HG03457 (cell line): Measurements from ENCODE around the gene ETV6.

Experiments used
- ATAC-seq: cut with Tn5 transposase; IDR thresholded peaks from one replicate; pipeline ENCODE4 v1.9.1; 2021; ENCODE audit warnings: moderate number of reproducible peaks; ENCODE audit not compliant: unreplicated experiment

Gene ETV6

DNA sequence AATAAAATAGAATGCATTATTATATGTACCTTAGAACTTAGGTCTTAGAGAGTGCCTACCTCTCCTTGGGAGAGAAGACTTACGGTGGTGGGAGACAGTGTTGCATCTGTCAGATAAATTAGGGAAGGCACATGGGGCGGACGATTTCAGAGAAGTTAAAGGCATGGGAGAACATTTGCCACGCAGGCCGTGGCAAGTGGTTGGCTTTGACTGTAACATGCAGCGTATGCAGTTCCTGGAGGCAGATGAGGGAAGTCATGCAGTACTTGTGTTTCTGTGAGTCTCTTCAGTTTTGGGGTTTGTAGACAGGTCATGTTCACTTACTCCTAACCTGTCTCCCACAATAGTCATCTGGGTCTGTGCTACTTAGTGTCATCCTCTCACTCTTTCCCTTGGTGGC lies 43.6 kb downstream of the ETV6 start:
- no peak for ATAC-seq

DNA sequence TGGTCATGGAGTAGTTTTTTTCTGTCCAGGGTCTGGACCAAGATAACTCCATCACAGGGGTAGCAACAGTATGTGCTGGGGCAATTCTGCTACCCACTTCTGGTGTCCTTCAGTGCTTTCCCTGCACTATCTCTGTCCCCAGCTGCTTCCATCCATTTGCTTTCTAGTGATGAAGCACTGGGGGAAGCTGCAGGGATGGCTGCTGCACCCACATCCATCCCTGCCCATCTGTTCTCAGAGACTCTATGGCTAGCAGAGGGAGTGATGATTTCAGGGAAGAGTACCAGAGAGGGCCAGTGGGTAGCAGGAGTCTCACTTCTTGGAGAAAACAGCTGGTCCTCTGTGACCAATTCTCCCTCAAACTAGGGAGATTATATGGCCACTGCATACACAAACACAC lies 44.1 kb downstream of the ETV6 start:
- no peak for ATAC-seq

DNA sequence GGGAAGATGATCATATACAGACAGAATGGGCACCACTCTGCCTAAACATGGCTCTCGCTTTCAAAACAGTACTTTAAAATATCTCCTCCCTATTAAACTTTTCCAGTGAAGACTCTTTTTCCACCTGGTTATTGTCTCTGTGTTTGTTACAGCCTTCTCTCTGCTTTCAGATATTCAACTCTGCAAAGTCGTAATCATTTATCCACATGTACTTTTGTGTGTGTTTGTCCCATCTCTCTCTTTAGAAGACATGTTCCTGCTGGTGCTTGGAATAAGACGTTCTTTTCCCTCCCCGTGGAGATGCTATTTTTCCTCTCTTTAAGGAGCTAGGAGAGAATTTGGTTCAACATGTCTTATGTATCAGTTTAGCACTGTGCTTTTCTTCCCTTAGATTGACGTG lies 45.1 kb downstream of the ETV6 start:
- ATAC-seq, result no peak

DNA sequence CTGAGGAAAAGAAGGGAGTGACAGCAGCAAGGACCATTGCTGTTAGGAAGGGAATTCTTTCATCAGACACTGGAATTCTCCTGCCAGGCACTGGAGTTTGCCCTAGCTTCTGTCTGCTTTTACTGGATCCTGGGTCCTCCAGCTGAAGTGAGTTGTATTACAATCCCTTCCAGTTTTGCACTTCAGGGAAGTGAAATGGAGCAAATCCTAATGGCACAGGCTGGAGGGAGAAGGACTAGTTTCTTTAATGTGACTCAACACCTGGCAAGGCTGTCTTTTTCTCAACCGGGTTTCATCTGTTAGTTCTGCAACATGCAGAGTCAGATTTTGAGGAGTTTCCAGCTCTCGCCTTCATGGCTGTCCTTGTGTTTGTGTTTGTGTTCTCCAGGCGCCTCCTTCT lies 45.8 kb downstream of the ETV6 start:
- ATAC-seq, result no peak

DNA sequence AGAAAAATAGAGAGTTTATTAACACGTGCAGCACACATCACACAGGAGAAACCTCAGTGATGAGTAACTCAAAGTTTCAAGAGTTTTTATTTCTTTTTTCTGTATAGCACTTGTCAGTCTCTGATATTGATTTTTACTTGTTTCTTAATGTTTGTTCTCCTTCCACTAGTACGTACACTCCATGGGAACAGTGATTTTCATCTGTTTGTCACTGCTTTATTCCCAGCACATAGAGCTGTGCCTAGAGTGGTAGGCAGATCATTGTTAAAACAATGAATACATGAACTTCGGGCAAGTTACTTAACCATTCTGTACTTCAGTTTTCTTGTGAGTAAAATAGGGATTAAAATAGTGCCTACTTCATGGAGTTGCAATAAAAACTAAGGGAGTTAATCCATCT lies 46.6 kb downstream of the ETV6 start:
- no peak for ATAC-seq

DNA sequence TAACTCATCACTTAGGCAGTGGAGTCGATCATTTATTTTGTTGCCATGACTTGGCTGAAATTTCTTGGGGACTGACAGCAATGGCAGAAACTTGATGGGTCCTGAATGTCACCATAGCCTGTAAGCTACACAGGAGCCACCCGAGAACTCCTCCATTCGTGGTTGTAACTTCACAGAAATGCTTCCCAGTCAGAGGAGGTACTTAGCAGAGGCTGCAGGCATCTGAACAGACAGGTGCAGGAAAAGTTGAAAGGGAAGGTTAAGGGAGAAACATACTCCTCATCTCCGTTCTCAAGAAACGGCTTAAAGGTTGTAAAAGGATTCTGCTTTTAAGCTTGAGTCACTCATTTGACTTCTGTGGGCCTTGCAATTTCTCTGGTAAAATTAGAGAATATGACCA lies 47.7 kb downstream of the ETV6 start:
- no peak for ATAC-seq

DNA sequence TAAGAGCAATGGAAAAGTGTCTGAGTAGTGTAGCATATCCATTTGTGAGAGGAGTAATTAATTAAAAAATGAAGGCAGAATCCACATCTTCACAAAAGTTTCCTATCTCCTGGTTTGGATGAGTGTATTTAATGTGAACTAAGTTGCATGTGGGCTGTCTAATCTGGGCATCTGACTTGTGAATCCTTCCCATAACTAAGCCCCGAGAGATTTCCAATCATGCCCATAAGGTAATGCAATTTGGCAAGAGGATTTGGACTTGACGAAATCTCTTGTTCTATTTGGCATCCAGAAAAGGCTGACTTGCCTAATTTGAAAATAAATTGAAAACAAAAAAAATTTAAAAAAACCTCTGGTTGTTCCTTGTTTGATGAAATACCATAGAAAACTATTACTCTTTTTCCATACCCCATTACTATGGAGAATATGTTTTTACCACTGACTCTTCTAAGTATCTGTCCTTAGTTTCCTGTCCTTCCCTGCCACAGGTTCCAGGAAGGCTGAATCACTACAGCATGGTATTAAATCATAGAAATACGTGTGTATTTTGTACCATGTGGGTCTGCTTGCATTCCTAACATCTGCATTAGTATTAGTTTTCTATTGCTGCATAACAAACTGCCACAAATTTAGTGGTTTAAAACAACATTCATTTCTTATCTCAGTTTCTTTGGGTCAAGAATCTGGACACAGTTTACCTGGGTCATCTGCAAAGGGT lies 48.4 kb downstream of the ETV6 start:
- ATAC-seq, result no peak

DNA sequence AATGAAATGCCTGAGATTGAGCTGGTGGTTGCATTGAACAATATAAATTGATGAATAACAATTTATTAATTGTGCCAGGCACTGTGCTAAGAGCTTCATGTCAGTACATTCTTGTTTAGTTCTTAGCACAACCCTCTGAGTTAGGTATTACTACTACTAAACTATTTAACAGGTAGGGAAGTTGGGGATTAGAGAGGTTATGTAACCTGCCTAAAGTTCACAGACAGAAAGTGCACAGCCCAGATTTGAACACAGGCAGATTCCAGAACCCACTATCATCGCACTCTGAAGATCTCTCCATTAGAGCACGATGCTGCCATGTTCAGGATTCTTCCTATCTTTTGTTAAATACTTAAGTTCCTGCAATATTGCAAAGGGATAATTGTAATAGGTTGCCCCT lies 49.3 kb downstream of the ETV6 start:
- ATAC-seq, result no peak

DNA sequence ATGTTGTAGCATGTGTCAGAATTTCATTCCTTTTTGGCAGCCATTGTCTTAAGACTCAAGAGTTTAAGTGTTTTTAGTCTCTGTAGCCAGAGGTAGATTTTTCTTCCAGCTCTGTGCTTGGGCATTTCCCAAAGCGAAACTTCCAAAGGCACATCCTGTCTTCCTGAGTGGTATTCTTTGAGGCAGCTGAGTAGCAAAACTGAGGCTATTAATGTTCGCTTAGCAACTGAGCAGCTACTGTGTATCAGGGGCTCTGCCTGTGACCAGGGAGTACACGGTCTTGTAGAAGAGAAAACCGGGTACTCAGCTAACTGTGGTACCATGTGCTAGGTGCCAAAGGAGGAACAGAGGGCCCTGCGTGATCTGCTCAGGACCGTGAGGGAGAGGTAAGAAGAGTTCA lies 52.0 kb downstream of the ETV6 start:
- no peak for ATAC-seq

DNA sequence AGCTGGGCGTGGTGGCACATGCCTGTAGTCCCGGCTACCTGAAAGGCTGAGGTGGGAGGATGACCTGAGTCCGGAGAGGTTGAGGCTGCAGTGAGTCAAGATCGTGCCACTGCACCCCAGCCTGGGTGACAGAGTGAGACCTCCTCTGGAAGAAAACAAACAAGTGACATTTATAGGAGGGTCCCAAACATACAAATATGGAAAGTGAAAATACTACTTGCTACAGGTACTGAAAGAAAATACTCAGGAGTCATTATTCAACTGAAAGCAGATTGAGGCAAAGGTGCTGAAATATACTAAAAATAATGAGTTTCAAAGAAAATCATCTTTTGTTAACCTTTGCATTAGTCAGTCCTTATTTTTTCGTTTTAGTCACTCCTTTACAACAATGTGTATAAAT lies 53.5 kb downstream of the ETV6 start:
- ATAC-seq, result no peak

DNA sequence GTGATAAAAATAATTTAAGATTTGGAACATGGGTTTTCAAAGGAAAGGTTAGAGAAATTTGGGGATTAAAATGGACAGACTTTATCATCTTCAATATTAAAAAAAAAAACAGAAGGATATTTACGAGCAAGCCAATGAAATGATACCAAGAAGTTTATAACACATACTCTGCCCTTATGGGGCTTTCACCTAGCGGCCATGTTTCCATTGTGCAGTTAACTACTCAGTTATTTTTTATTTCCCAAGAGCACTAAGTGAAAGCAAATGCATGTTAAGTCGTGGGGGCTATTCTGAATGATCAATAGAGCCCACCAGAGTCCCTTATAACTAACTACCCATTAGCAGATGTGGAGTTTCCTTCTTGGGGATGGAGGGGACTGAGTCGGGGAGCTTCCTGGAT lies 53.9 kb downstream of the ETV6 start:
- no peak for ATAC-seq

DNA sequence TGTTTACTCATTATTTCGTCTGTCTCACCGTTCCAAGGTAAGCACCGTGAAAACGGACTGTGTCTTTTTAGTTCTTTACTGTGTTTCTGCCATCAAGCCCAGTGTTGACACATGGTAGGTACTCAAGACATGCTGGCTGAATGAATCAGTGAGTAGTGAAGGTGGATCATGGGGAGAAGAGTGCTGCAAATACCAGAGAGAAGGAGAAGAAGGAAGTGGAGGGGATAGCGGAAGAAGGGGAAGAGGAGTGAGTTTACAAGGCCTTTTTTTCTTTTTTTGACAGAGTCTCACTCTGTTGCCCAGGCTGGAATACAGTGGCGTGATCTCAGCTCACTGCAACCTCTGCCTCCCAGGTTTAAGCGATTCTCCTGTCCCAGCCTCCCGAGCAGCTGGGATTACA lies 54.6 kb downstream of the ETV6 start:
- no peak for ATAC-seq

DNA sequence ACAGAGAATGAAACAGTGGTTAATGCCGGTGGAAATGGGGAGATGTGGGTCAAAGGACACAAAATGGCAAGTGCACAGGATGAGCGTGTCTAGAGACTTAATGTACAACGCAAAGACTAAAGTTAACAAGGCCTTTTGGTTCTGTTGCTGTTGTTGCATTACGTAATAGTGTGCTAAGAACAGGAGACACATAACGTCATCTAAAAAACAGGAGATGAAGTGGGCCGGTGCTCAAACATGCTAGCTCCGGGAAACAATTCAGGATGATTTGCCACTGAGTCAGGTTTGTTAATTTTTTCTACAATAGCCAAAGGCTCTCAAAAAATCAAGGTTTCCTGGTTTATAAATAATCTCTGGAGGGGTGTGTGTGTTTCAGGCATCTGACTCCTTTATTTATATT lies 55.5 kb downstream of the ETV6 start:
- no peak for ATAC-seq

DNA sequence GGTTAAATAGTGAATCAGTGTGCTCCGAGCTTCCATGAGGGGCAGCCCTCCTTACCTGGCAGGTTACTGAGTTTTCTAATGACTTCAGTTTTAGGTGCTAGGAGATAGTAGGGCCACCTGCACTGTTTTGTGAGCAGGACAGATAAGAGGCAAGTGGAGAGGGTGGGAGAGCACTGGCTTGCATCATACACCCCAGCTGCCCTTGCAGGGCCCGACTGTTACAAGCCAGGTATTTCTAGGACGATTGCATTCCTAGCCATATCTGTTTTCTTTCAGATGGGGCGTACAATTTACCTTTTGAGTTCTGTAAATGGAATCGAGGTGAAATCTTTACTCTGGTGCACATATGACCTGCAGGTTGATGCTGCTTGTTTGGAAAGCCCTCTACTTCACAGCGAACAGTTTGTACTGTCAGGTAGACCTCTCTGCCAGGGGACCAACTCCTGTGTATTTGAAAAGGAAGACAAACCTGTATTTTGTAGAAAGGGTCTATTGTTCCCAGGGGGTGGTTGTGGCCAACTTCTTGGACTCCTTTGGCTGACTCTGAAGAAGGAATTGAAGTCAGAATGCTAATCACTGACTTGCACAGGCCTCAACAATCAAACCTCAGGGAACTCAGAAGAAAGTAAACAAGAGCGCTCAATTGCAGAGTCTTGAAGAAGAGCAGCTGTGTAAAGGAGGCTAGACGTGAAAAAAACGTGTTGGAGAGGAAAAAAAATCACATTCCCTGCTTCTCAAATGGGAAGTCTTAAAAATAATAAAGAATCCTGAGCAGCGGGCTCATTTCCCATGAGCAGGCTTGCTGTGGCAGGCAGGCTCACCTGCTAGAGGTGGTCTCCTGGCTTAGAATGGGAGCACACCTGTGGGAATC lies 57.3 kb downstream of the ETV6 start:
- no peak for ATAC-seq

DNA sequence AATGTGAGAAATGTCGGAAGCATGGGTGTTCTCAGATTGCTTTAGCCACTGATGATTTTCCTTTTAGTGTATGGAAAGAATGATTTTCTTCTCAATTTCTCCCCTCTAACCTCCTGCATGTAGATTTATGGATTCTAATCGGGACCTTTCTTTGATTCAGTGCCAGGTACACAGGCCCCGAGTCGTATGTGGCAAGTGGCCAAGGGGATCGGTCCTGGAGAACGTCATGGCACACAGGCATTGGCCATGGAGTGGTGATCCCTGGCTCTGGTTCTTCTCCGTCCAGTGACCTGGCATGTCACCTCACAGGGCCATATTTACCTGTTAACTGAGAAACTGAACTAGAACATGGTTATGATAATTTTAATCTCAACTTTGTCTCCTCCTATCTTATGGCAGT lies 58.1 kb downstream of the ETV6 start:
- no peak for ATAC-seq

DNA sequence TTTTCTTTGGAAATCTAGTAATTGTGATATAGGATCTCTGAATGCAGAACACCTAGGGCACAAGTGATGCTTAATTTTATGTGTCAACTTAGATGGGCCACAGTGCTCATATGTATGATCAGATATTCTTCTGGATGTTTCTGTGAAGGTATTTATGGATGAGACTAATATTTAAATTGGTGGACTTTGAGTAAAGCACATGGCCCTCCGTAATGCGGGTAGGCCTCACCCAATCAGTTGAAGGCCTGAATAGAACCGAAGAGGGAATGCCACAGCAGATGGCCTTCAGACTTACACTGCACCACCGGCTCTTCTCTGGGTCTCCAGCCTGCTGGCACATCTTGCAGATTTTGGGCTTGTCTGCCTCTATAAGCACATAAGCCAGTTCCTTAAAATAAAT lies 60.0 kb downstream of the ETV6 start:
- no peak for ATAC-seq

DNA sequence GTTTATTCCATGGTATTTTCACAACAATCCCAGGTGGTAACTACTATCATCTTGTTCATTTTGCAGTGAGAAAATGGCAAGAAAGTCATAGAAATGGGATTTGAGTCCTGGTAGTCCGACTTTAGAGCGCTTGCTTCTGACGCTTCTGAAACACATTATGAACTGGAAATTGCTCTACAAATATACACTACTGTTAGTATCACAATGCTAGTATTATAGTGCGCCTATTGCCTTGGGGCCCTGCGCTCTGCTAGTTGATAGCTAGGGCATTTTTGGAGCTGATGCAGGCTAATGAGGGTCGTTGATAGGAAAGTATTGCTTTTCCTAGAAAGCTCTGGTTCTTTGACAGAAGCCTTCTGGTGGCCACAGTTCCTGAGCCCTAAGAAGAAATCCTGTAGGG lies 61.0 kb downstream of the ETV6 start:
- ATAC-seq, result no peak

DNA sequence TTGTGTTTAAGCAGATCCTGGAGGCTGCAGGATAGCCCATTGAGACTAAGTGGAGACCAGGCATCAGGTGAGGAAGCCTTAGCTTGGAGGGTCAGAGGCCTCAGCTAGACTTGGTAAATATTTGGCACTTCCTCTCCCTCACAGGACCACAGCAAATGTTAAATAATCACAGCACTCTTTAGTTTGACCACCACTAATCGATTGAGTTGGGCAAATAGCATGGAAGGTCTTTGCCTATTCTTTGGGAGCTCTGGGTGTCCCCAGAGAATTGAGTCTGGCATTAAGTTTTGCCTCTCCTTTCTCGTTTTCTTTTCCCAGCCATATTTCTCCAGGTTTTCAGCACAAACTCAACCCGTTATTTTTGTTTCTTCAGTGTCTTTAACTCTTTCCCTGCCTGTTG lies 61.4 kb downstream of the ETV6 start:
- ATAC-seq, result no peak

DNA sequence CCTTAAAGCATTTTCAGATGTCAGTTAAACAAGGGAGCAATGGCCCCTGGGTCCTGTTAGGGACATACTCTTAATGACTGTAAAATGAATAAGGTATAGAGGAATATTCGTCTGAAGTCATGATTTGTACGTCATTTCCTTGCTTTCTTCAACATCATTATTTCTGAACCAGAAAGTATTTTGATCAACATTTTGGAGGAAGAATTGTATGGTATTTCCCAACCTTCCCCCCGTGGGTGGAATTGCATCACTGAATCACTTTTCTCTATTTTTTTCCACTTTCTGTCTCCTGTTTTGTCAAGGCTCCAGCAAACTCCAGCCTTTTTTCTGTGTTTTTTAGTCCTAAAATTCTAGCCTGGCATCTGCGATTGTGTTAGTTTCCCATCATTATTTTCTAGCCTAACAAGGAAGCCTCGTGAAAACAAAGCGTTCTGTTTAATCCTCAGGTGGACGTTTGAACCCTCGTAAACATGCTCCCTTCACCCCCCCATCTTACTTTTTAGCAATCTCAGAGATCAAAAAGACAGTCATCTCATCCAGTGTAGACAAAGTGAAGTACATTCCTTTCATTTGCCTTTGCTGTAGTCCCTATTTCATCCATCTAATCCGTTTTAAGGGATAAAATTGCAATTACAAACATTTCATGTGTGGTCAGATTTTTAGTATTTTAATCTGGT lies 62.3 kb downstream of the ETV6 start:
- ATAC-seq, result no peak

DNA sequence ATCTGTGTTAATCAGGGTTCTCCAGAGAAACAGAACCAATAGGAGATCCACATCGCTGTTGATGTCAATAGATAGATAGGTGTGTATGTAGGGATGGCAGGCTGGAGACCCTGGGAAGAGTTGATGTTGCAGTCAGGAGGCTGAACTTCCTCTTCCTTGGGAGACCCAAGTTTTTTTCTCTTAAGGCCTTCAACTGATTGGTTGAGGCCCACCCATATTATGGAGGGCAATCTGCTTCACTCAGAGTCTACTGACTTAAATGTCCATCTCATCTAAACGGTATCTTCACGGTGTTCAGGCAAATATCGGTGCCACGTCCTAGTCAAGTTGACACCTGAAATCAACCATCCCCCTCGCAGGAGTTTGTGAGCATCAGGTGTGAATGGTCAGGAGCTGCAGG lies 63.0 kb downstream of the ETV6 start:
- no peak for ATAC-seq

DNA sequence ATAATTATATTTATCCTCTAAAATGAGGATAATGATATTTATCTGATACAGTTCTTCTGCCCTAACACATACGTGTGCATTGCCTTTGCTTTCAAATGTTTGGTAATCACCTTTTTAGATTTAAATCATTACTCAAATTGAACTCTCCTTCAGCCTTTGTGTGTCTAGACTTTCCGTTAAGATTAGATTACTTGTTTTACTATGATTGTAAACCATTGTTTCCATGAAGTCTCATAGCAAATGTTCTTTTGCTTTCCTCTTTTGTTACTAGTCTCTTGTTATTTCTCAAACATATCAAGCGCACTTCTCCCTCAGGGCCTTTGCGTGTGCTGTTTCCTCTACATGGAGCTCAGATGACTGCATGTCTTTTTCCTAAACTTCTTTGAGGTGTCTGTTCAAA lies 63.7 kb downstream of the ETV6 start:
- no peak for ATAC-seq

DNA sequence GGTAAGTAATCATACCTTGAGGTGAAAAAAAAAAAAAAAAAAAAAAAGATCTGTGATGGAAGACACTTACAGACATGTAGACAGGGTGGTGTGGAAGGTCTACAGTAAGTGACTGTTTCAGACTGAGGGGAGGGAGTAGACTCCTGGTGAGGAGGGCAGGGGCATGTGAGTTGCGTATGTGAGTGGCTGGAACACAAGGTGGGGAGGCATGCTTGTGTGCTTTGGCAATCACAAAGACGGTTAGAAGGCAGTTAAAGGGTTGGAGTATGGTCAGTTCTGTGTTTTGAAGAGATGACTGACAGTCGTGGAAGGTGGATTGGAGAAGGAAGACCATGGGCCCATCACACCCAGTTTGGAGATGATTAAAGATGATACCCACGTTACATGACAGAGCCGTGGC lies 65.2 kb downstream of the ETV6 start:
- no peak for ATAC-seq
